CD4-positive, alpha-beta T cell (primary cell): ENCODE measurements around the gene RAP1A. TPM values are rescaled to one million over a fixed set of nuclear protein-coding genes. Genes with fewer than 3 reads are reported as not detected.

Source experiments
- ATAC-seq: fragments of 200-7000 bp; cut with Tn5 transposase; one replicate; pipeline ENCODE4 v1.10.0; 2022; ENCODE audit warnings: mild to moderate bottlenecking; ENCODE audit not compliant: poor library complexity
- CTCF ChIA-PET: fragments of 350-600 bp; sonication (Branson Sonifier 250); formaldehyde crosslinking; loops from one replicate; lab custom pipeline; 2021; ENCODE audit warnings: antibody characterized with exemption, inconsistent platforms; lab: Charles Lee
- POLR2A ChIA-PET: fragments of 350-600 bp; sonication (Branson Sonifier 250); formaldehyde crosslinking; loops from one replicate; lab custom pipeline; 2021; ENCODE audit warnings: antibody characterized with exemption, inconsistent platforms; lab: Charles Lee
- DNase-seq, 14 experiments: peaks; one replicate each; pipeline ENCODE4 v3.0.0-alpha.2; 2013 to 2020; ENCODE audit warnings: mixed read lengths in 2 of 14
- H3K27ac ChIP-seq, 2 donors: one replicate each; pipeline versions ENCODE4 v1.5.1 to v1.7.0; 2013; ENCODE audit warnings: low read length in 2 of 2, low read depth in 1 of 2, mild to moderate bottlenecking in 1 of 2
- H3K27me3 ChIP-seq, 2 experiments: 1 replicate in 1 of 2; 2 replicates in 1 of 2; pipeline versions ENCODE4 v1.6.1 to v1.7.0; 2013; ENCODE audit warnings: low read length in 2 of 2, control low read depth in 1 of 2, mild to moderate bottlenecking in 1 of 2, moderate library complexity in 1 of 2; ENCODE audit not compliant: insufficient read depth in 2 of 2, control insufficient read depth in 1 of 2
- H3K36me3 ChIP-seq: one replicate; pipeline ENCODE4 v1.6.1; 2013; ENCODE audit warnings: low read length, control low read depth; ENCODE audit not compliant: insufficient read depth
- H3K4me1 ChIP-seq: one replicate; pipeline ENCODE4 v1.6.1; 2013; ENCODE audit warnings: low read length, control low read depth; ENCODE audit not compliant: insufficient read depth
- H3K4me3 ChIP-seq: one replicate; pipeline ENCODE4 v1.5.1; 2013; ENCODE audit warnings: mild to moderate bottlenecking, low read length, moderate library complexity
- H3K9me3 ChIP-seq, 2 experiments: 1 replicate in 1 of 2; 2 replicates in 1 of 2; pipeline versions ENCODE4 v1.6.1 to v1.7.0; 2013; ENCODE audit warnings: low read length in 2 of 2, mild to moderate bottlenecking in 2 of 2, control low read depth in 1 of 2, moderate library complexity in 1 of 2; ENCODE audit not compliant: control insufficient read depth in 1 of 2, insufficient read depth in 1 of 2
- H3K27ac Mint-ChIP-seq: one replicate; pipeline ENCODE4 v1.8.0; 2020; ENCODE audit warnings: mixed read lengths
- H3K27me3 Mint-ChIP-seq: one replicate; pipeline ENCODE4 v1.8.0; 2021; ENCODE audit warnings: mixed read lengths
- H3K36me3 Mint-ChIP-seq: one replicate; pipeline ENCODE4 v1.8.0; 2021; ENCODE audit warnings: low read depth, mixed read lengths
- H3K4me1 Mint-ChIP-seq: one replicate; pipeline ENCODE4 v1.8.0; 2021; ENCODE audit warnings: low read depth, mixed read lengths
- H3K4me3 Mint-ChIP-seq: one replicate; pipeline ENCODE4 v1.8.0; 2020; ENCODE audit warnings: mild to moderate bottlenecking, mixed read lengths
- H3K9me3 Mint-ChIP-seq: one replicate; pipeline ENCODE4 v1.8.0; 2020; ENCODE audit warnings: mixed read lengths
- intact Hi-C, 2 experiments: fragments of 100-400 bp; cut with DNase I in 1 of 2; cut with micrococcal nuclease in 1 of 2; formaldehyde crosslinking; loops; one replicate each; pipeline versions ENCODE4 v1.15.1 to v1.9.0; 2023 to 2025; cut with DNase I, micrococcal nuclease
- total RNA-seq, 174 experiments: library from RNA in 2 of 174; stranded (reverse) in 2 of 174; gene quantifications; one replicate each; pipeline ENCODE4 v1.2.3 and lab custom pipeline; 2021 to 2026
- TF ChIP-seq, protein P1 (sequence below): fragments of 200-600 bp; IDR thresholded peaks from one replicate; pipeline ENCODE4 v1.8.0; 2022; ENCODE audit warnings: antibody characterized with exemption, mild to moderate bottlenecking

RAP1A gene
- total RNA-seq, 2 experiments from 2014 or later: 63.8 to 67.1 TPM

DNA sequence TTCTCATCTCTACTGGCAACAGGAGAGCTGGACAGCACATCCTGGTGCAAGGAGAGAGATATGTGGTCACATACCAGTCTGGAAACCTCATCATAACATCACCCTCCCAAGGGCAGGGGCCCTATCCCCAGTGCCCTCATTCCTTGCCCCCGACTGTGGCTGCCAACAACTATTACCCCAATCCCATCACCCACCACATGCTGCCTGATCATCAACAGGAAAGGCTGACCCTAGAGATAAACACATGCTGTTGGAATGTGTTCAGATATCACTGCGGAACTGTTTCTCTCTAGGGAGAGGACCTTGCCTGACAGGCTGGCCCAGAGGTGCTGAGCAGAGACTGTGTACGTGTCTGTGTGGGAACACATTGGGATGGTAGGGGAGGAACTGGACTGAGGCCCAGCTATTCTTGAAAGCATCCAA is 124.1 kb downstream of the RAP1A start:
- DNase-seq (no peak), ATAC-seq (no peak)
- H3K27ac Mint-ChIP-seq: no peak overlapping the region
- POLR2A ChIA-PET: interaction anchor here (1.0 kb wide), 1 partner anchor 11 kb away, joined by 3 read pairs; no protein-coding TSS in a partner anchor
- no peak overlapping the region for H3K4me3 ChIP-seq
- intact Hi-C loops: no loop called here
- H3K27me3 Mint-ChIP-seq: peaks cover 30% of the 10 kb centered on the region
- TF ChIP-seq, protein P1, sequence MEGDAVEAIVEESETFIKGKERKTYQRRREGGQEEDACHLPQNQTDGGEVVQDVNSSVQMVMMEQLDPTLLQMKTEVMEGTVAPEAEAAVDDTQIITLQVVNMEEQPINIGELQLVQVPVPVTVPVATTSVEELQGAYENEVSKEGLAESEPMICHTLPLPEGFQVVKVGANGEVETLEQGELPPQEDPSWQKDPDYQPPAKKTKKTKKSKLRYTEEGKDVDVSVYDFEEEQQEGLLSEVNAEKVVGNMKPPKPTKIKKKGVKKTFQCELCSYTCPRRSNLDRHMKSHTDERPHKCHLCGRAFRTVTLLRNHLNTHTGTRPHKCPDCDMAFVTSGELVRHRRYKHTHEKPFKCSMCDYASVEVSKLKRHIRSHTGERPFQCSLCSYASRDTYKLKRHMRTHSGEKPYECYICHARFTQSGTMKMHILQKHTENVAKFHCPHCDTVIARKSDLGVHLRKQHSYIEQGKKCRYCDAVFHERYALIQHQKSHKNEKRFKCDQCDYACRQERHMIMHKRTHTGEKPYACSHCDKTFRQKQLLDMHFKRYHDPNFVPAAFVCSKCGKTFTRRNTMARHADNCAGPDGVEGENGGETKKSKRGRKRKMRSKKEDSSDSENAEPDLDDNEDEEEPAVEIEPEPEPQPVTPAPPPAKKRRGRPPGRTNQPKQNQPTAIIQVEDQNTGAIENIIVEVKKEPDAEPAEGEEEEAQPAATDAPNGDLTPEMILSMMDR: no peak
- H3K36me3 ChIP-seq: no peaks in the 10 kb centered on the region
- H3K27me3 ChIP-seq: peaks cover 17 to 19% of the 10 kb centered on the region in 2 experiments
- H3K9me3 Mint-ChIP-seq: no peaks in the 10 kb centered on the region
- CTCF ChIA-PET: interaction anchor here (1.2 to 2.4 kb wide), 3 partner anchors 11 to 236 kb away, joined by 3 to 6 read pairs (median 6); partner anchors contain the start of gene DDX20
- H3K36me3 Mint-ChIP-seq: no peaks in the 10 kb centered on the region
- no peaks in the 10 kb centered on the region for H3K9me3 ChIP-seq
- H3K4me1 ChIP-seq: peaks cover 18% of the 10 kb centered on the region
- H3K4me3 Mint-ChIP-seq: no peak overlapping the region
- H3K27ac ChIP-seq: no peak overlapping the region
- H3K4me1 Mint-ChIP-seq: peaks cover 9% of the 10 kb centered on the region

DNA sequence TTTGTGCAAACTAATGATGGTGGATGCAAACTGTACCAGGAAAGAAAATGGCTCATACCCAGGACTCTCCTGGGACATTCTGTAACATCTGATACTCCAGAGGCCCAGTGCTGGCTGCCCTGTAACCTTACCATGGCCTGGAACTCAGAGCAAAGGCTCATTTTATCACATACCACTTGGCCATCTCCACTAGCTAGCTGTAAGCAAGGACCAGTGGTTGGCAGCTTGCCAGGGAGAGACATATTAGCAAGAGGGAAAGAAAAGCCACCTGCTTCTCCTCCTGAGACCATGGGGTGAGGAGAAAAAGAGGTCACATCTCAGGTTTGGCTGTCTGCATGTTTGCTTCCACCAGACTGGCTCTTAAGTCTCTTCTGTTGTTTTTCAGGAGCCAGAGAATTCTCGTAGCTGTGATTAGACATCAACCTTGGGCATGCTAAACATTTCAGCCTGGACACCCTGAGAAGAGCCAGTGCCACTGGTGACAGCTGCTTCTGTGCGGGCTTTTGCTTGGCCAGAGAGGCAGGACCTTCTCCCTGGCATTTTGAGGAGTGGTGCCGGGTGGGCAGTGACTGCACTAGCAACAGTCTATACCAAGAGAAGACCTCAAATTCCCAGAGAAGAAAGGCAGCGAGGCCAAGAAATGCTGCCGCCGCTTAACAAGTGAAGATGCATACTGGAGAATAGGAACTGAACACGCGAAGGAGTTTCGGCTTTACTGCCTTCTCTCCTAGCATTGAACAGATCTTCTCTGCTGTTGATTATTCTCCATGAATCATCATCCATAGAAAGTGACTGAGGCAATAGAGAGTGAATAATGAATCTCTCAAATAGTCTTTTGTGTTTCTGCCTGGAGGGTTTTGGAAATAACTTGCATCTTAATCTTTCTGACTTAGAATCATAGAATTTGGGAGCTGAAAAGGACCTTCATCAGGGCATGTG is 126.4 kb downstream of the RAP1A start:
- ChIA-PET POLR2A (no interaction called here), CTCF (interaction anchor here (1.4 kb wide), 1 partner anchor 32 kb away, joined by 4 read pairs; no protein-coding TSS in a partner anchor)
- Mint-ChIP-seq H3K4me1 (no peaks in the 10 kb centered on the region), H3K4me3 (no peak overlapping the region), H3K9me3 (no peaks in the 10 kb centered on the region), H3K27me3 (peaks cover 13% of the 10 kb centered on the region), H3K27ac (no peak overlapping the region), H3K36me3 (no peaks in the 10 kb centered on the region)
- ATAC-seq (no peak), DNase-seq (no peak)
- Histone ChIP-seq H3K27ac (no peak overlapping the region), H3K4me1 (no peaks in the 10 kb centered on the region), H3K27me3 (peaks cover 5 to 6% of the 10 kb centered on the region in 2 experiments), H3K9me3 (no peaks in the 10 kb centered on the region), H3K4me3 (no peak overlapping the region), H3K36me3 (no peaks in the 10 kb centered on the region)
- TF ChIP-seq, protein P1: no peak
- intact Hi-C loops: loop anchor here in 1 of 2 experiments (2.0 to 5.0 kb wide), 2 partner anchors 239 to 265 kb away; no protein-coding TSS in a partner anchor

GRCh38 chr1:111746614-111746999 is 127.0 kb downstream of the RAP1A start:
- Mint-ChIP-seq H3K9me3 (no peaks in the 10 kb centered on the region), H3K4me1 (no peaks in the 10 kb centered on the region), H3K27me3 (peaks cover 6% of the 10 kb centered on the region), H3K36me3 (no peaks in the 10 kb centered on the region), H3K4me3 (no peak overlapping the region), H3K27ac (no peak overlapping the region)
- H3K36me3 ChIP-seq: no peaks in the 10 kb centered on the region
- no peaks in the 10 kb centered on the region for H3K9me3 ChIP-seq
- intact Hi-C loops: loop anchor here in 1 of 2 experiments (2.0 to 5.0 kb wide), 2 partner anchors 239 to 266 kb away; no protein-coding TSS in a partner anchor
- ATAC-seq: no peak
- POLR2A ChIA-PET: interaction anchor here (1.4 kb wide), 1 partner anchor 8 kb away, joined by 4 read pairs; the partner anchor contains the start of gene INKA2
- no peaks in the 10 kb centered on the region for H3K27me3 ChIP-seq
- TF ChIP-seq, protein P1: no peak
- H3K4me1 ChIP-seq: no peaks in the 10 kb centered on the region
- no peak overlapping the region for H3K4me3 ChIP-seq
- CTCF ChIA-PET: interaction anchor here (0.7 to 1.6 kb wide), 9 partner anchors 21 to 239 kb away, joined by 3 to 16 read pairs (median 4); no protein-coding TSS in a partner anchor
- no peak for DNase-seq
- H3K27ac ChIP-seq: no peak overlapping the region
